Mesendoderm (in vitro differentiated cells): ENCODE results near the gene SLC12A8.

Experiments used
- DNase-seq: peaks from one replicate; pipeline ENCODE4 v3.0.0; 2013
- H2AK5ac ChIP-seq: 2 replicates; pipeline ENCODE4 v1.6.1; 2013; ENCODE audit warnings: low read length, inconsistent platforms
- H2BK120ac ChIP-seq: 2 replicates; pipeline ENCODE4 v1.6.1; 2013; ENCODE audit warnings: low read depth, mild to moderate bottlenecking, low read length, moderate library complexity, mixed read lengths
- H2BK15ac ChIP-seq: replicated peaks from 2 replicates; pipeline ENCODE4 v1.6.1; 2013; ENCODE audit warnings: low read depth, mild to moderate bottlenecking, moderate library complexity
- H2BK5ac ChIP-seq: 2 replicates; pipeline ENCODE4 v1.6.1; 2013; ENCODE audit warnings: low read length, inconsistent platforms
- H3K18ac ChIP-seq: 2 replicates; pipeline ENCODE4 v1.6.1; 2013; ENCODE audit warnings: mild to moderate bottlenecking, low read length, mixed read lengths
- H3K23ac ChIP-seq: one replicate; pipeline ENCODE4 v1.6.1; 2013; ENCODE audit warnings: low read length
- H3K27ac ChIP-seq: 2 replicates; pipeline ENCODE4 v1.5.1; 2013; ENCODE audit warnings: low read depth, mild to moderate bottlenecking, inconsistent platforms, low read length, moderate library complexity
- H3K27me3 ChIP-seq: 2 replicates; pipeline ENCODE4 v1.6.1; 2013; ENCODE audit warnings: low read length, control low read depth, mild to moderate bottlenecking, inconsistent platforms; ENCODE audit not compliant: insufficient read depth, poor library complexity
- H3K36me3 ChIP-seq: 2 replicates; pipeline ENCODE4 v1.6.1; 2013; ENCODE audit warnings: low read length, inconsistent platforms; ENCODE audit not compliant: control insufficient read depth, insufficient read depth
- H3K4ac ChIP-seq: one replicate; pipeline ENCODE4 v1.6.1; 2013; ENCODE audit warnings: low read depth, mild to moderate bottlenecking, low read length, moderate library complexity
- H3K4me1 ChIP-seq: 2 replicates; pipeline ENCODE4 v1.6.1; 2013; ENCODE audit warnings: low read depth, low read length, inconsistent platforms; ENCODE audit not compliant: control insufficient read depth
- H3K4me2 ChIP-seq: 2 replicates; pipeline ENCODE4 v1.6.1; 2013; ENCODE audit warnings: low read length
- H3K4me3 ChIP-seq: 2 replicates; pipeline ENCODE4 v1.5.1; 2013; ENCODE audit warnings: mild to moderate bottlenecking, low read length
- H3K56ac ChIP-seq: one replicate; pipeline ENCODE4 v1.6.1; 2013; ENCODE audit warnings: low read length
- H3K79me1 ChIP-seq: 2 replicates; pipeline ENCODE4 v1.6.1; 2013; ENCODE audit warnings: low read length, inconsistent platforms
- H3K79me2 ChIP-seq: 2 replicates; pipeline ENCODE4 v1.6.1; 2013; ENCODE audit warnings: mild to moderate bottlenecking, low read length; ENCODE audit not compliant: control insufficient read depth, insufficient read depth
- H3K9ac ChIP-seq: 2 replicates; pipeline ENCODE4 v1.6.1; 2013; ENCODE audit warnings: low read length, inconsistent platforms
- H4K5ac ChIP-seq: one replicate; pipeline ENCODE4 v1.6.1; 2013; ENCODE audit warnings: low read length
- H4K8ac ChIP-seq: one replicate; pipeline ENCODE4 v1.6.1; 2013; ENCODE audit warnings: low read depth, mild to moderate bottlenecking, control low read depth, low read length, moderate library complexity
- WGBS: extraction: QIAGEN DNeasy Blood & Tissue Kit; methylation state at CpG from one replicate; pipeline ENCODE4 v1.1.7; 2013; ENCODE audit warnings: low lambda C conversion rate, missing lambda C conversion rate; ENCODE audit not compliant: insufficient coverage; ENCODE audit errors: extremely low coverage; 5-methylcytosine and 5-hydroxymethylcytosine counted together

The SLC12A8 gene

GRCh38 chr3:125104639-125105038 lies 107.9 kb downstream of the SLC12A8 start:
- no peaks in the 10 kb centered on the region for H3K27me3 ChIP-seq
- H3K4me1 ChIP-seq: peaks cover 8% of the 10 kb centered on the region
- H3K79me2 ChIP-seq: no peaks in the 10 kb centered on the region
- no peak overlapping the region for H3K4ac ChIP-seq
- no peak overlapping the region for H3K27ac ChIP-seq
- H2BK15ac ChIP-seq: no peak overlapping the region
- DNase-seq: no peak
- H3K18ac ChIP-seq: no peak overlapping the region
- H4K5ac ChIP-seq: no peak overlapping the region
- H3K23ac ChIP-seq: no peak overlapping the region
- H3K9ac ChIP-seq: no peak overlapping the region
- H2BK5ac ChIP-seq: no peak overlapping the region
- no peak overlapping the region for H3K4me2 ChIP-seq
- H2BK120ac ChIP-seq: no peak overlapping the region
- WGBS: no CpG with 5 or more reads among the region's 1 CpG
- no peak overlapping the region for H3K56ac ChIP-seq
- no peaks in the 10 kb centered on the region for H3K36me3 ChIP-seq
- no peak overlapping the region for H2AK5ac ChIP-seq
- no peaks in the 10 kb centered on the region for H3K79me1 ChIP-seq
- no peak overlapping the region for H3K4me3 ChIP-seq
- no peak overlapping the region for H4K8ac ChIP-seq

GRCh38 chr3:125103406-125103805 lies 109.1 kb downstream of the SLC12A8 start:
- WGBS: no CpG with 5 or more reads among the region's 1 CpG

GRCh38 chr3:125102470-125102869 lies 110.1 kb downstream of the SLC12A8 start:
- no peaks in the 10 kb centered on the region for H3K27me3 ChIP-seq
- H3K79me1 ChIP-seq: no peaks in the 10 kb centered on the region
- WGBS: no CpG with 5 or more reads among the region's 6 CpGs
- H3K56ac ChIP-seq: no peak overlapping the region
- no peak overlapping the region for H3K18ac ChIP-seq
- H4K5ac ChIP-seq: no peak overlapping the region
- no peaks in the 10 kb centered on the region for H3K79me2 ChIP-seq
- H3K36me3 ChIP-seq: no peaks in the 10 kb centered on the region
- peaks cover 2% of the 10 kb centered on the region for H3K4me1 ChIP-seq
- H2BK5ac ChIP-seq: no peak overlapping the region
- H3K4ac ChIP-seq: no peak overlapping the region
- no peak overlapping the region for H3K4me3 ChIP-seq
- no peak overlapping the region for H4K8ac ChIP-seq
- no peak overlapping the region for H3K9ac ChIP-seq
- no peak overlapping the region for H3K23ac ChIP-seq
- no peak for DNase-seq
- no peak overlapping the region for H2AK5ac ChIP-seq
- H3K27ac ChIP-seq: no peak overlapping the region
- no peak overlapping the region for H2BK15ac ChIP-seq
- H2BK120ac ChIP-seq: no peak overlapping the region
- no peak overlapping the region for H3K4me2 ChIP-seq

More at GRCh38 chr3:125103406-125103805, 109.1 kb downstream of the SLC12A8 start:
- Histone ChIP-seq H3K18ac (no peak overlapping the region), H3K27ac (no peak overlapping the region), H3K27me3 (no peaks in the 10 kb centered on the region), H3K56ac (no peak overlapping the region), H3K4me2 (no peak overlapping the region), H3K9ac (no peak overlapping the region), H4K5ac (no peak overlapping the region), H3K23ac (no peak overlapping the region), H3K79me1 (no peaks in the 10 kb centered on the region), H2BK5ac (no peak overlapping the region), H3K4me1 (peaks cover 2% of the 10 kb centered on the region), H4K8ac (no peak overlapping the region), H3K4ac (no peak overlapping the region), H3K79me2 (no peaks in the 10 kb centered on the region), H2AK5ac (no peak overlapping the region), H2BK15ac (no peak overlapping the region), H3K4me3 (no peak overlapping the region), H2BK120ac (no peak overlapping the region), H3K36me3 (no peaks in the 10 kb centered on the region)
- no peak for DNase-seq

- H2BK15ac ChIP-seq: no peak overlapping the region
- H3K79me1 ChIP-seq: no peaks in the 10 kb centered on the region
- no peak overlapping the region for H3K56ac ChIP-seq
- H3K27me3 ChIP-seq: no peaks in the 10 kb centered on the region
- H4K5ac ChIP-seq: no peak overlapping the region
- WGBS: no CpG with 5 or more reads among the region's 4 CpGs
- peak overlapping the region; percentile 47 for H3K18ac ChIP-seq
- no peak overlapping the region for H4K8ac ChIP-seq
- no peak overlapping the region for H3K27ac ChIP-seq
- H2BK5ac ChIP-seq: no peak overlapping the region
- H3K36me3 ChIP-seq: no peaks in the 10 kb centered on the region
- DNase-seq: no peak
- no peak overlapping the region for H3K4me3 ChIP-seq
- H3K79me2 ChIP-seq: no peaks in the 10 kb centered on the region
- no peak overlapping the region for H3K23ac ChIP-seq
- no peak overlapping the region for H3K9ac ChIP-seq
- no peak overlapping the region for H2AK5ac ChIP-seq
- no peak overlapping the region for H3K4me2 ChIP-seq
- peaks cover 2% of the 10 kb centered on the region for H3K4me1 ChIP-seq
- peak overlapping the region; percentile 39 for H3K4ac ChIP-seq
- no peak overlapping the region for H2BK120ac ChIP-seq
These were observed 113.8 kb downstream of the SLC12A8 start for GRCh38 chr3:125098611-125099291.

GRCh38 chr3:125090649-125091048 lies 121.9 kb downstream of the SLC12A8 start:
- no peak overlapping the region for H3K23ac ChIP-seq
- no peak overlapping the region for H3K4ac ChIP-seq
- H3K27me3 ChIP-seq: no peaks in the 10 kb centered on the region
- no peak overlapping the region for H2BK120ac ChIP-seq
- DNase-seq: no peak
- H2BK5ac ChIP-seq: no peak overlapping the region
- no peak overlapping the region for H3K18ac ChIP-seq
- H3K27ac ChIP-seq: no peak overlapping the region
- H3K9ac ChIP-seq: no peak overlapping the region
- no peaks in the 10 kb centered on the region for H3K4me1 ChIP-seq
- no peak overlapping the region for H4K5ac ChIP-seq
- H2AK5ac ChIP-seq: no peak overlapping the region
- H2BK15ac ChIP-seq: no peak overlapping the region
- no peak overlapping the region for H4K8ac ChIP-seq
- H3K36me3 ChIP-seq: no peaks in the 10 kb centered on the region
- no peaks in the 10 kb centered on the region for H3K79me2 ChIP-seq
- H3K4me3 ChIP-seq: no peak overlapping the region
- no peak overlapping the region for H3K4me2 ChIP-seq
- no peak overlapping the region for H3K56ac ChIP-seq
- no peaks in the 10 kb centered on the region for H3K79me1 ChIP-seq

- Histone ChIP-seq H3K4me3 (no peak overlapping the region), H3K9ac (no peak overlapping the region), H3K23ac (no peak overlapping the region), H3K4me1 (no peaks in the 10 kb centered on the region), H4K8ac (no peak overlapping the region), H3K36me3 (no peaks in the 10 kb centered on the region), H3K4me2 (no peak overlapping the region), H3K18ac (no peak overlapping the region), H2BK15ac (no peak overlapping the region), H3K27ac (no peak overlapping the region), H2BK5ac (no peak overlapping the region), H3K27me3 (no peaks in the 10 kb centered on the region), H4K5ac (no peak overlapping the region), H2AK5ac (no peak overlapping the region), H3K79me2 (no peaks in the 10 kb centered on the region), H3K4ac (no peak overlapping the region), H3K79me1 (no peaks in the 10 kb centered on the region), H3K56ac (no peak overlapping the region), H2BK120ac (no peak overlapping the region)
- DNase-seq: peak; percentile 68
- no CpG with 5 or more reads among the region's 6 CpGs for WGBS
These were observed 124.7 kb downstream of the SLC12A8 start for GRCh38 chr3:125087768-125088391.
